Stimulated activated CD4-positive, alpha-beta T cell treated with anti-CD3 and anti-CD28 coated beads, Interleukin-15, amount 100 ng/mL, for 1 hour (primary cell): ENCODE data around the gene OMP.

Experiments
- DNase-seq, 2 donors: peaks; one replicate each; pipeline ENCODE4 v3.0.0-alpha.2; 2020; ENCODE audit warnings: low read depth in 1 of 2, low spot score in 1 of 2

OMP gene

DNA sequence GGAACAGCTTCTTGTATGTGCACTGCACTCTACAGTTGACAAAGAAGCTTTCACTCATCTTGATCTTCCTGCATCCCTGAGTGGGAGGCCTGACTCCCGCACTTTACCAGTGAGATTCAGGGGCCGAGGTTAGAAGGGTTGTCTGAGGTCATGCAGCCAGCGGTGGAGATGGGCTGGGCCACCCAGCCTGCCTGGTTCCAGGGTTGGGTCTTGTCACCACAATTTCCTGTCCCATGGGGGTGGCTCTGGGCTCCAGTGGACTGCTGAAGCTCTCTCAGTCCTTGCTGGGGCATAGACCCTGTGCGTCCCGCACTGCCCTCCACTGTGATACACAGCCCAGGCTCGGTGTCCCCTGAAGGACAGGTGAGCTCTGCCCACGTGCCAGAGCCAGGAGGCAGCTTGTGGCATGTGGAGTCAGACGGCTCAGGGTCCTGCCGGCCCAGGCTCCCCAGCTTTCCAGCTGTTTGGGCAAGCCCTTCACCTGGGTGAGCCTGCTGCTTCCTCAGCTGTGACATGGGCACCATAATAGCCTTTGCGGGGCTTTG, 18.5 kb downstream of the OMP start:
- no peak for DNase-seq

DNA sequence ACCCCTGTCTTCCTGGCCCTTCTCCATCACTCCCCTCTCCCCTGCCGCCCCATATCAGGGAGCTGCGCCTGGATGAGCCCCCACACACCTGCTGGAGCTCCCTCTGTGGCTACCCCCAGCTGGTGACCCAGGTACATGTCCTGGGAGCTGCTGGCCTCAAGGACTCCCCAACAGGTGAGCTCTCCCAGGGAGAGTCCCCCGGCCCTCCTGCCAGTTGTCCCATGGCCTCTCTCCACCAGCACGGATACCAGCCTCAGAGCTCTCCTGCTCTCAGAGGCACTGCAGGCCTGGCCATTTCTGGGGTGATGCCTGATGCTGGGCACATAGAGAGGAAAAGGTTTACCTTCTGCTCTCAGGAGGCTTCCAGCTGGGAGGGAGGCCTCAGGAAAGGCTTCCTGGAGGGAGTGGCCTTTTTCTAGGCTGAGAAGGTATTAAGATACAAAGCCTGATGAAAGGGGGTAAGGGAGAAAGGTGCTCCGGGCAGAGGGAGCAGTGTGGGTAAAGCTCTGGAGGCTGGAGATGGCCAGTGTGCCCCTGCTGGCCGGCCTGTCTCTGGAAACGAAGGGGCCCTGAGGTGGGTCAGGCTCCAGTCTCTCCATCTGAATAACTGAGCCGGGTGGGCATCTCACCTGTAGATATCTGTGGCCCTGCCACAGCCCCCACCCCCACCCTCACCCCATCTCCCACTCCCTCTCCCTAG, 19.4 kb downstream of the OMP start:
- DNase-seq: no peak

DNA sequence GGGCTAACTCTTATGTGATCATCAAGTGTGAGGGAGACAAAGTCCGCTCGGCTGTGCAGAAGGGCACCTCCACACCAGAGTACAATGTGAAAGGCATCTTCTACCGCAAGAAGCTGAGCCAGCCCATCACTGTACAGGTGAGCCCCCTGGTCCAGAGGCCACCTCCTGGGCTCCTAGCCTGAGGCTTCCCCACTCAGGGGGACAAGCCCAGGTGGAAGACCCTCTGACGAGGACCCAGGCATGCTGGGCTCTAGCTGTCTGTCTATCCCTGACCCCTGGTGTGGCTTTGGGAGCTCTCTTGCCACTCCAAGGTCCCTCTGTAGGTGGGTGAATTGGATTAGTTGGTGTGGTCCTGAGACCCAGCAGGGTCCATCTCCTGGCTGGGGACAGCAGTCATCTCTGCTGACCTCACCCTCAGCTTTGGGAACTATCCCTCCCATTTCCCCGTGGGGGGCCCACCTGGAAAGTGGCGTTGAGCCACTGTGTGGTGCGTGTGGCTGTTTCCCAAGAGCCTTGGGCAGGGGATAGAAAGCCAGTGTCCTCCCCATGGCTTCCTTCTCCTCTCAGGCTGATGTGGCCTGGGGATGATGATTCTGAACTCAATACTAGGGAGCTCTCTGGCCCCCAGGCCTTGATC, 20.1 kb downstream of the OMP start:
- no peak for DNase-seq

- DNase-seq: no peak
These were observed 21.0 kb downstream of the OMP start for GRCh38 chr11:77123591-77123990.

GRCh38 chr11:77124041-77124440, 21.4 kb downstream of the OMP start:
- no peak for DNase-seq

DNA sequence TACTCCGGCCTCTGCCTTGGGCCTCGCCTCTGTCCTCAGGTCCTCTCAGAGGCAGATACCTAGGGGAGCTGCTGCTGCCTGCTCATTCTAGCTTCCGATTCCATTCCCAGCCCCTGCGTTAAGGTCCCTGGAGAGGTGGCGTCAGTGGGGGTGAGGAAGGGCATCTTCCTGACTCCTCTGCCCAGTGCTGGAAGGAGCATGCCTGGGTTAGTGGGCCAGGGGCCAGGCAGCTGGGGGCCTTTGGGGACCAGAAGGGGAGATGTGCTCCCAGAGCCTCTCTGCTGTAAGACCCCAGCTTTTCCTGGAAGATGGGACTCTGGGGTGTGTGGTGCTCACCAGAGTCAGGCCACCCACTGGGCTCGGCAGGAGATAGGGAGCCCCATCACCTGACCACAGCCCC, 21.8 kb downstream of the OMP start:
- no peak for DNase-seq

- DNase-seq: no peak
These were observed 22.6 kb downstream of the OMP start for GRCh38 chr11:77125191-77125590.

DNA sequence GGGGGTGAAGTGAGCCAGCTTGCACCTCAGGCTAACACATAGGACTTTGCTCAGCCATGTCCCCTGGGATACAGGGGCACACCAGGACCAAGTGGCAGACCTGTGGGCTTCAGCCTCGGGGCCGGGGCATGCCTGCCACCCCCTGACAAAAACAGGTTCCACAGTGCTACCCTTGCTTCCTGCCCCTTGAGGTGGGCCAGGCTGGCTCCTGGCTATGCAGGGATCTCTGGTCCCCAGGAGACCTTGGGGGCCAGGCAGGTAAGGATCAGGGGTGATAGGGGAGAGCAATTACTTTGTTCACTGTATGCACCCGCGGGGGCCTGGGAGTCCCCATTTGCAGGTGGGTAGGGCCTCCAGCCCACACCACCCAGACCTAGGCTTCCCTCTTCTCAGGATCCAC, 23.1 kb downstream of the OMP start:
- no peak for DNase-seq

GRCh38 chr11:77126156-77126775, 23.6 kb downstream of the OMP start:
- DNase-seq: no peak

DNA sequence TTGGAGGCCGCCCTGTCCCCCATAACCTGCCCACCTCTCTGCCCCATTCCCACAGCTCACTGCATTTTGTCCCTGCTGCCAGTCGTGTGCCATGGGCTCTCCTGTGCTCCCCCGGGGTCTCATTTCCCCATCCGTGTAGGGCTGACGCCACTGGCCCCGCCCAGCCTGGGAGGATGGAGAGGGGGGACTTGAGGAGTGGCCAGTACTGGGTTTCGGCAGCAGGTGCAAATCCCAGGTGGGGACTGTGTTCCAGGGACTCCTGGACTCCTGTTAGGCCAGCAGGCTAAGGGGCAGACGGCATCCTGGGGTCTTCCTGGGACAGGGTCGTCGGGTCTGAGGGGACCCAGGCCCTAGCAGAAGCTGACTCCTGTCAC, 24.2 kb downstream of the OMP start:
- DNase-seq: no peak

- DNase-seq: peak; percentile 29 to 47
These were observed 24.7 kb downstream of the OMP start for GRCh38 chr11:77127235-77127911.

- no peak for DNase-seq
These were observed 25.5 kb downstream of the OMP start, which contains the start of gene MYO7A for GRCh38 chr11:77127920-77128691. Gene MYO7A (plus strand): TSS chr11:77128246. CDS start chr11:77130635, 2,389 bp downstream.

- DNase-seq: no peak
These were observed 26.6 kb downstream of the OMP start for GRCh38 chr11:77129069-77129841.

GRCh38 chr11:77129842-77130756, 27.5 kb downstream of the OMP start:
- no peak for DNase-seq

DNA sequence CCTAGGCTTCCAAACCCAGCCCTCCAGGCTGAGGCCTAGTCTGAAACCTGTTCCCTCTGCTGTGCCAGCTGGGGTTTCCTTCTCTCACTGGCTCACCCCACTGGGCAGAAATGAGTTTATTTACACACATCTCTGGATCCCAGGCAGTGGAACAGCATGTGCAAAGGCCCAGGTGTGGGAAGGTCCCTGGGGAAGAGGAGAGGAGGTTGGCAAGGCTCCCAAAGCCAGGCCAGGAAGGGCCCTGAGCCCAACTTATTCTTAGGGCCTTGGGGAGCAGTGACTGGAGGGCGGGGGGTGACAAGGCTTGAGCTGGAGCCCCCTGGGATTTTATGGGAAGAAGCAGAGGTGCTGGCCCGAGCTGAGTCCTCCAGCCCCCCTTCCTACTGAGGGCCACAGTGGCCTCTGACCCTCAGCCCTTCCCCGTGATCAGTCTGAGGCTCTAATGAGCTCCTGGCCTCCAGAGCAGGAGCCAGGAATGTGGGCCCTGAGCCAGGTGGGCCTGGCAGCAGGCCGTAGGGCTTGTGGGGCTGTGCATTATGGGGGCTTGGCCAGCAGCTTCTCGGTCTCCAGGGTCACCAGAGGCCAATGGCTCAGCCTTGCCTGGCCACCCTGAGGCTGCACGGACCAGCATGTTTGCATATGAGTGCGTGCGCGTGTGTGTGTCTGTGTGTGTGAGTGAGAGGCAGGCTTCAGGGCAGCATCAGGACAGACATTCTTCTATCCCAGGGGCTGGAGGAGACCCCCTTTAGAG, 28.3 kb downstream of the OMP start:
- DNase-seq: no peak

GRCh38 chr11:77131560-77131959, 28.9 kb downstream of the OMP start:
- no peak for DNase-seq

DNA sequence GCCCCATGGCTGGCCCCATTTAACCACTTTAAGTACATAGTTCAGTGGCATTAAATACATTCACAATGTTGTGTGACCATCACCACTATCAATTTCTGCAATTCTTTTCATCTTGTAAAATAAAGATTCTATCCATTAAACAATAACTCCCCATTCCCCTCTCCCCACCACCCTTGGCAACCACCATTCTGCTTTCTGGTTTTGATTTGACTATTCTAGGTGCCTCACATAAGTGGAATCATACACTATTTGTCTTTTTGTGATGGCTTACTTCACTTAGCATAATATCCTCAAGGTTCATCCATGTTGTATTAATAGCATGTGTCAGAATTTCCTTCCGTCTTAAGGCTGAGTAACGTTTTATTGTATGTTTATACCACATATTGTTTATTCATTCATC, 32.4 kb downstream of the OMP start:
- no peak for DNase-seq

GRCh38 chr11:77136074-77136473, 33.4 kb downstream of the OMP start:
- no peak for DNase-seq
